HUES48 (cell line): ENCODE data around the gene FGR.

ENCODE experiments used
- H3K27ac ChIP-seq: one replicate; pipeline ENCODE4 v1.7.0; 2013; ENCODE audit warnings: low read depth, low read length, inconsistent platforms
- H3K27me3 ChIP-seq: 2 replicates; pipeline ENCODE4 v1.6.1; 2013; ENCODE audit warnings: mild to moderate bottlenecking, low read length; ENCODE audit not compliant: control insufficient read depth, insufficient read depth
- H3K36me3 ChIP-seq: 2 replicates; pipeline ENCODE4 v1.6.1; 2013; ENCODE audit warnings: low read length; ENCODE audit not compliant: control insufficient read depth, insufficient read depth
- H3K4me1 ChIP-seq: 2 replicates; pipeline ENCODE4 v1.6.1; 2013; ENCODE audit warnings: mild to moderate bottlenecking, low read length; ENCODE audit not compliant: control insufficient read depth, insufficient read depth
- H3K4me3 ChIP-seq: 2 replicates; pipeline ENCODE4 v1.5.1; 2013; ENCODE audit warnings: mild to moderate bottlenecking, low read depth, low read length
- H3K9ac ChIP-seq: 2 replicates; pipeline ENCODE4 v1.6.1; 2013; ENCODE audit warnings: mild to moderate bottlenecking, low read depth, low read length, moderate library complexity
- H3K9me3 ChIP-seq: 2 replicates; pipeline ENCODE4 v1.6.1; 2013; ENCODE audit warnings: low read length; ENCODE audit not compliant: control insufficient read depth, insufficient read depth

The FGR gene

DNA sequence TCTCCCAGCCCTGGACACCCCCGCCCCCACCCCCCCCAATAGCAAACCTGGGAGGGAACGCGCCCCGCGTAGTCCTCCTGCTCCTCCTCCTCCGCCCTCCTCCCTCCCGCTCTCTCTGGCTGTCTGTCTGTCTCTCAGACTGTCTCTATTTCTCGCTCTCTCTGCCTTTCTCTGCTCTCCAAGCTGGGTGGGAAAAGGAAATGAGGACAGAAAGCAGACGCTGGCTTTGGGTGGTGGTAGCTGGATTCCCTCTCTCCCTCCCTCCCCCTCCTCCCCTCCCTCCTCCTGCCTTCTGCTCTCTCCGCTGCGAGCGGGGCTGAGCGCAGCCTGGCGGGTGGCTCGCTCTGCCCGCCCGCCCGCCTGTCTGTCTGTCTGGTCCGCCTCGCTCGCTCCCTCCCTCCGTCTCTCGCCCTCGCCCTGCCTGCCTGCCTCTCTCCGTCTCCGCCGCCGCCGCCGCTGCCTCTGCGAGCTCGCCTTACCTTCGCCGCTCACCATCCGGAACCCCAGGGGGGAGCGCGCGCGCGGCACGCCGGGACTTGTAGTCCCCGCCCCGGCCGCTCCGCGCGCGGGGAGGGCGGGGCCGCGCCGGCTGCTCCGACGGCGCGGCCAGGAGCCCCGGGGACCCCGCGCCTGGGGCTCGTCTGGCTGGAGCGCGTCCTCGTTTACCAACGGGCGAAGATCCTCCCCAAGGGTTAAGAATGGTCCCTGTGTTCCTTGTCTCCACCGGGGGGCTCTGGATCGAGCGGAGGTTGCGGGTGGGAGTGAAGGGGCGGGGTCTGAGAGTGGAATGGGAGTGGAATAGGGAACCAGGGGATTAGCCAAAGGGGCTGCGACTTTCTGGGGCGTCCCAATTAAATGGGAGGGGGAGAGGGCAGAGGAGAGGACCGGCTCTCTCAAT, 31.1 kb downstream of the FGR start, which contains the start of gene AHDC1:
Gene AHDC1, minus strand, starts transcription at position 464 of the 898 bp plus-strand sequence. CDS start 52,029 bp downstream, outside the sequence.
- Histone ChIP-seq H3K9ac (peak within 1 kb of the TSS; percentile 52; the same call in 1 of the 2 replicates), H3K27me3 (no peaks in the 10 kb centered on the region; the same call in 1 of the 2 replicates), H3K4me1 (peaks cover 58% of the 10 kb centered on the region), H3K4me3 (peak within 1 kb of the TSS; percentile 76), H3K9me3 (no peaks in the 10 kb centered on the region), H3K36me3 (no peaks in the 10 kb centered on the region), H3K27ac (peak within 1 kb of the TSS; percentile 83)

DNA sequence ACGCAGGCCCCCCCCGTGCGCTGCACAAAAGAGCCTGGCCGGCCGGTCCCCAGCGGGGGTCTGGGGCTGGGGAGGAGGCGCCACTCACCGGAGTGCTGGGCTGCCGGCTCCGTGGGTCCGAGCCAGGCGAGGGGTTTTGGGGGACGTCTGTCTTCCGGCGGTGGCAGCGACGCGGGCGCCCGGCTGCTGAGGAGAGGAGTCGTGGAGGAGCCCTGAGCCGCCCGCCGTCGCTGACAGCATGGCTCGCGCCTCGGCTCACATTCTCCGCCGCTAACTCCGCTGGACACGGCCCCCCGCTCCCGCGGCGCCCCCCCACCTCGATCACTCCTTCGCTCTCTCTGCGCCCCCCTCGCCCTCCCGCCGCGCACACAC, 31.7 kb downstream of the FGR start:
- peaks cover 62% of the 10 kb centered on the region for H3K4me1 ChIP-seq
- H3K27ac ChIP-seq, result peak overlapping the region; percentile 83

DNA sequence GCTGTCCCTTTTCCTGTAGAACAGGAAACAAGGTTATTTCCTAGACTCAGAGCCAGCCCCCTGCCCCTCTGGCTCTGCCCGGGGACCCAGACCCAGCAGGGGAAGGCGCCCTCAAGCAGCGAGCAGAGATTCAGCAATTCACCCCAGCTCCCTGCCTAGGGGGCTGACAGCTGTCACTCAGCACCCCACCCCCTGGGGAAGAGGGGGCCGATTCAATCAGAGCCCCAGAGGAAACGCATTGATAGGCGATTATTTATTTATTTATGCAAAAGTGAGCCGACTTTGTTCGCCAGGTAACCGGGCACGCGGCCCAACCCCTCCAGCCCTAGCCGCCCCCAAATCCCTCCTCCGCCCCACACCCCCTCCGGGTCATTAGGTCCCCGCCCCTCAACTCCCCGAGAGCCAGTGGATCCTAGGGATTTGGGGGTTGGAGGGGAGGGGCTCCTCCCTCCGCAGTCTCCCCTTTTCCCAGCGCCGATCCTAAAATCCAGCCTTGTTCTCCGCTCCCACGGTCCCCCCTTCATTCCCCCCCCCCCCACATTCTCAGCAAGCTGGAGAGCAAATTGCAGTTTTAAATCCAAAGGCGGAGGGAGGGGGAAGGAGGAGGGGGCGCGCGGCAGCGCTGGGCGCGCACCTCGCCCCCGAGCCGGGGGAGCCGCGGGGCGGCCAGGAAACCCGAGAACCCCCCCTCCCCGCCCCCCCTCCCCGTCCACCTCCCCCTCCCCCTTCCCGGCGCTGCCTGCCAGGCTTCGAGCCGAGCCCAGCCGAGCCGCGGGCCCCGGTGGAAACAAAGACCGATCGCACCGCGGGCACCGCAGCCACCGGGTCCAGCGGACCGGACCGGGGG, 32.3 kb downstream of the FGR start:
- H3K36me3 ChIP-seq, result no peaks in the 10 kb centered on the region
- peak overlapping the region; percentile 52; the same call in 1 of the 2 replicates for H3K9ac ChIP-seq
- H3K27ac ChIP-seq, result peak overlapping the region; percentile 83
- no peaks in the 10 kb centered on the region for H3K9me3 ChIP-seq
- peaks cover 63% of the 10 kb centered on the region for H3K4me1 ChIP-seq
- H3K27me3 ChIP-seq, result no peaks in the 10 kb centered on the region; the same call in 1 of the 2 replicates
- peak overlapping the region; percentile 76 for H3K4me3 ChIP-seq

More for the DNA sequence above, 31.7 kb downstream of the FGR start:
- peak overlapping the region; percentile 52; the same call in 1 of the 2 replicates for H3K9ac ChIP-seq
- peak overlapping the region; percentile 76; the same call in 1 of the 2 replicates for H3K4me3 ChIP-seq
- no peaks in the 10 kb centered on the region for H3K9me3 ChIP-seq
- H3K36me3 ChIP-seq, result no peaks in the 10 kb centered on the region
- H3K27me3 ChIP-seq, result no peaks in the 10 kb centered on the region; the same call in 1 of the 2 replicates

DNA sequence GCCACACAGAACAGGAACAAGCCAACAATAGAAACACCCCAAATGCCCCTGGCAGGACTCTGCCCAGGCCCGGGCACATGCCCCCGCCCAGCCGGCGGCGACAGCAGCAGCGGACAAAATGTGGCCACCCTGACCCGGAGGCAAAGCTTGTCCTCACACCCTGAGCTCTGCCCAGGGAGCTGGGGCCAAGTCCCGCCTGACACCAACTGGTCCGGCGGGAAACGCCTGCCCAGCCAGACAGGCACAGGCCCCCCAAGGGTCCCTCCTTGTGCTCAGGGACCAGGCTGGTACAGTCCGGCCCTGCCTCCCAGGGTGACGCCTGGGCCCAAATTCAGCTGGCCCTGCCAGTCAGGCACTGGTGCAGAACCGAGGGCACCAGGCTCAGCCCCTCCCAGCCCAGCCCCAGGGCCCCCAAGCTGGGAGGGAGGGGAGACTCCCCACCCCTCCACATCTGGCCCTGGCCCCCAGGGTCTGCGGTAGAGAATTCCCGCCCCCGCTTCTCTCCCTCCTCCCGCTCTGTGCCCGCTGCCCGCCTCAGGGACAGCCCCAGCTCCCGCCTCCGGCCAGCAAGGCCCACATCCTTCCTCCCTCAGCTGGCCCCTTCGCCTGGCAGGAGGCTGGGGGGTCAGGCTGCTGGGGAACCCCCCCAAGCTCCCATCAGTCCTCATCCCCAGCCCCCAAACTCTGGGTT, 33.1 kb downstream of the FGR start:
- no peaks in the 10 kb centered on the region for H3K36me3 ChIP-seq
- H3K27ac ChIP-seq, result peak overlapping the region; percentile 74
- H3K9ac ChIP-seq, result 0 out of 2 replicates have a peak overlapping the region, but pooled peaks have one; percentile 12
- H3K4me3 ChIP-seq, result peak overlapping the region; percentile 76
- no peaks in the 10 kb centered on the region for H3K9me3 ChIP-seq
- H3K27me3 ChIP-seq, result no peaks in the 10 kb centered on the region; the same call in 1 of the 2 replicates
- H3K4me1 ChIP-seq, result peaks cover 60% of the 10 kb centered on the region

DNA sequence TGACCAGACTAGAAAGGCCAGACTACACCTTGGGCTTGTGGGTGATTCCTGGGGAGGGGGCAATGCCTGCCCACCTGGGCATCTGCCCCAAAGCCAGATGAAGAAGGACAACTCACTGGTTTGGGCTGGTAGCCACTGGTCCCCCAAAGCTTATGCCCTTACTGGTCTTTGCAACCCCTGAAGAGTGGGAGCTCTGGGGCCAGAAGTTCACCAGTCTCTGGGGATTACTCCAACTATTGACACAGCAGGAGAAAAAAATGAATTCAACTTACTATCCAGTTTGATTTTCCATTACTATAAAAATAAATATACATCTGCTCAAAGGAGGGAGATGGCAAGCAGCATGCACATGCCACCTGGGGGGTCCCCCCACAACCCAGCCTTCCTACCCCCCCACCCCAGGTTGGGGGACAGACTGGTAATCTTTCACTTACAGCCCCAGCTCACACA, 33.6 kb downstream of the FGR start:
- H3K27me3 ChIP-seq, result no peaks in the 10 kb centered on the region; the same call in 1 of the 2 replicates
- H3K27ac ChIP-seq, result no peak overlapping the region
- H3K4me3 ChIP-seq, result no peak overlapping the region
- H3K4me1 ChIP-seq, result peaks cover 57% of the 10 kb centered on the region
- no peak overlapping the region for H3K9ac ChIP-seq
- H3K9me3 ChIP-seq, result no peaks in the 10 kb centered on the region
- H3K36me3 ChIP-seq, result no peaks in the 10 kb centered on the region

DNA sequence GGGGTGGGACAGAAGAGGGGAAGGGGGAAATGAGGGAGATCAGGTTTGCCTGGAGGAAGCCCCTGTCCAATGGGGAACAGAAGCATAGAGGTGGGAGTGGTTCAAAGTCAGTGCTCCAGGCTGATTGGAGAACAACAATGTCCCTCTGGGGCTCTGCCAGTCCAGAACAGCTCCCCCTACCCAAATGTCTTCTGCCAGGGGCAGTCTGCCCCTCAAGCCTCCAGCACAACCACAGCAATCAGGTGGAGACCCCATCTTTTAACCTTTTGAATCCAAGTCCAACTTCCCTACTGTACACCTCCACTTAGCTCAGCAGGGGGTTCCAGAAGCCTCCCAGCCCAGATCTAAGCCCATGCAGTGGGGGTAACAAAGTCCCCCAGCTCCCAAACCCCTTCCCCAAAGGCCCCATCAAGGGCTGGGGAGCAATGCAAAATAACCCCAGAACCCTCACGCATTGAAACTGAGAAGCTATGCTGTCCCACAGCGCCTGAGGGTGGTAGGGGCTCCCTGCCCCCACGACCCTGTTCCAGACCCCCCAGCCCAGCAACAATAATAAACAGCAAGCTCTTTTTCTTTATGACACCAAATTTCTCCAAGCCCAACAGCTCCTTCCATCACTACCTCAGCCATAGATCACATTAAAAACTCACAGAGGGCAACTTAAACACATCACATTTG, 34.3 kb downstream of the FGR start:
- Histone ChIP-seq H3K36me3 (no peaks in the 10 kb centered on the region), H3K9me3 (no peaks in the 10 kb centered on the region), H3K27me3 (no peaks in the 10 kb centered on the region; the same call in 1 of the 2 replicates), H3K4me1 (peaks cover 53% of the 10 kb centered on the region), H3K9ac (no peak overlapping the region), H3K4me3 (no peak overlapping the region), H3K27ac (no peak overlapping the region)

DNA sequence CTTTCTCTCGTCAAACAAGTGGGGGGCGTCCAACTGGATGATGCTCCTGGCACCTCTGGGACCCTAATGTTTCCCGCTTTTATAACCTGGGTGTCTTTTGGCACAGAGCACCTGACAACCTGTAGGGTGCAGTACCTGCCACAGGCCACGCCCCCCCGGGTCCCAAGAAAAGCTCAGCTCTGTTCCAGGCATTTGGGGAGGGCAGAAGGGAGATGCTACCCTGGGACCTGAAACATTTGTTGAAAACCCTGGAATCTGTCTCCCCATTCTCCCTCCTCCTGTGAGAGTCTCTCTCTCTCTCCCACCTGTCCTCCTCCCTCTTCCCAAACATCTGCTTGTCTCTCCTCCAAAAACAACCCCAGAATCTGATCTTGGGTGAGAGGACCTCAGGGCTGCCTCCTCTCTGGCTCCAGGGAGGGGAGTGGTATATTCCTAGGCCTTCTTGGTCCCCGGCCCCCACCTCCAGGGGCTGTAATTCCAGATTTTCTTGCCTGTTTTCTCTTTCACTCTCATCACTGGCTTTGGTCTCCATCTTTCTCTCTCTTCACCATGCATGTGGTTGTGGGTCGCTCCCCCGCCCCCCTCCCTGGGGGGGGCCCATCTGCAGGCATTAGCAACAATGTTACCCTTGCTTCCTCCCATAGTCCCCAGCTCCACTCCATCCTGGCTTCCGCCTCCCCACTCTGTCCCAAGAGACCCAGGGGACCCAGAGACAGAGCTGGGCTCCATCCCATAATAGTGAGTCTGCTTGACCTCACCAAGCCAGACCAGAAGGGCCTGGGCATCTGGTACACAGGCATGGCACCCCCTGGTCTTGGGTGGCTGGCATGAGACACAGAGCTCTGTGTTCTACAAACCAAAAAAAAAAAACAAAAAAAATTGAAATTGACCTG, 35.1 kb downstream of the FGR start:
- Histone ChIP-seq H3K27ac (peak overlapping the region; percentile 64), H3K9me3 (no peaks in the 10 kb centered on the region), H3K4me1 (peaks cover 53% of the 10 kb centered on the region), H3K9ac (no peak overlapping the region), H3K4me3 (no peak overlapping the region), H3K36me3 (no peaks in the 10 kb centered on the region), H3K27me3 (no peaks in the 10 kb centered on the region)

DNA sequence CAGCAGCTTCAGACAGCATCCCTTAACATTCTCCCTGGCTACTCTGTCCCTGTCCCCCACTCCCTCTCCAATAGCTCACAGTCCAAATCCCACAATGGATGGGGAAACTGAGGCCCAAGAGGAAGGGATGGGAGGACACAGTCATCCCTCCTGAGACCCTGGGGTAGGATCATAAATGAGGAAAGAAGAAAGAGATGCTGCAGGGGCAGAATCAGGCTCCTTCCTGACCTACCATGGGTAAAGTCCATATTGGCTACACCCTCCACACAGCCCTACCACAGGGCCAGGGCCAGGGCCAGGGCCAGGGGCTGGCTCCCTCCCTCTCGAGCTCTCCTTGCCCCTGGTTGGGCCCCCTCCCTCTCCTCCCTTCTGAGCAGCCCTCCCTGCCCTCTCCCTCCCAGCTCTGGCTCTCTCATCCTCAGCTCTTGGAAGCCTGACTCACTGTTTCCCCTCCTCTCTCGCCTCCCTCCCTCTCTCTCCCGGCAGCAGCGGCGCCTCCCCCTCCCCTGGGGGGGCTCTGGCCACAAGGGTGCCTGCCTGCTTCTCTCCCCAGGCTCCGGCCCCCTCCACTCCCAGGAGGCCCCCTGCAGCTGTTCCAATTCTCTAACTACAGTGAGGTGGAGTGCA, 36.0 kb downstream of the FGR start:
- H3K27ac ChIP-seq, result peak overlapping the region; percentile 64
- H3K4me3 ChIP-seq, result no peak overlapping the region
- no peaks in the 10 kb centered on the region for H3K9me3 ChIP-seq
- H3K36me3 ChIP-seq, result no peaks in the 10 kb centered on the region
- no peaks in the 10 kb centered on the region for H3K27me3 ChIP-seq
- H3K9ac ChIP-seq, result no peak overlapping the region
- peaks cover 61% of the 10 kb centered on the region for H3K4me1 ChIP-seq

DNA sequence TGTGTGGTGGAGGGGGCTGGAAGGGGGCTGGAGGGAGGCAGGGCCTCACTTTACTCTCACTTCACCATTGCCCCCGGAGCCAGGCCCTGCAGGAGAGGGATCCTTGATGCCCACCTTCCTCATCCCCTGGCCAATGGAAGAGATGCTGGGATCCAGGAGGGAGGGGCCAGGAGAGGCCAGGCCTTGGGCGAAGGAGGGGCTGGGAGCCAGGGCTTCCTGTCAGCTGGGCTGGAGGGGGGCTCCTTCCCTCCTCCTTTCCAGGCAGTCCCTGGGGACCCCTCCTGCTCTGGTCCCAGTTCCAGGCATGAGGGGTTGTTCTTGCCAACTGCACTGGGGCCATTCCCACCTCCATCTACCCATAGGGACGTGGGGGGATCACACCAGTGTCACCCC, 36.7 kb downstream of the FGR start:
- Histone ChIP-seq H3K9ac (no peak overlapping the region), H3K27me3 (no peaks in the 10 kb centered on the region), H3K27ac (no peak overlapping the region), H3K4me1 (peaks cover 68% of the 10 kb centered on the region), H3K9me3 (no peaks in the 10 kb centered on the region), H3K36me3 (no peaks in the 10 kb centered on the region), H3K4me3 (no peak overlapping the region)
